A549 (cell line): ENCODE measurements around the gene P2RX4. TPM values are rescaled to one million over a fixed set of nuclear protein-coding genes. Genes with fewer than 3 reads are reported as not detected.
"Not testable (repeated sequence)": the region's sequence is repeated elsewhere in the genome, so short reads cannot be mapped to it uniquely, and the experiment has no call there.

ENCODE experiments used
- ATAC-seq, 2 experiments: fragments of 200-7000 bp in 1 of 2; fragments of >200 bp in 1 of 2; cut with Nextera tagmentation in 1 of 2; cut with Tn5 transposase in 1 of 2; 3 replicates each; pipeline versions ENCODE4 v1.8.0 to v1.9.1; 2018 to 2020; ENCODE audit warnings: mild to moderate bottlenecking in 1 of 2, moderate library complexity in 1 of 2
- CTCF ChIA-PET: fragments of 300-600 bp; sonication (Branson Sonifier 250); formaldehyde crosslinking; extraction: SDS; loops from one replicate; lab custom pipeline; 2021; ENCODE audit warnings: antibody characterized with exemption, inconsistent platforms; lab: Yijun Ruan, JAX
- POLR2A ChIA-PET: fragments of 350-600 bp; formaldehyde crosslinking; extraction: SDS; loops from one replicate; lab custom pipeline; 2021; ENCODE audit warnings: antibody characterized with exemption, inconsistent platforms; lab: Yijun Ruan, JAX
- DNase-seq, 2 experiments: peaks; one replicate each; pipeline versions ENCODE4 v3.0.0 to v3.0.0-alpha.2; 2011 to 2016; ENCODE audit warnings: low read depth in 1 of 2, low spot score in 1 of 2
- FAIRE-seq: peaks from 2 replicates; lab custom pipeline; 2011; peaks lifted over from hg19 to GRCh38; lab: Jason Lieb, UNC
- H3K27ac ChIP-seq, 2 experiments: fragments of >200 bp; sonication (Bioruptor Twin); formaldehyde crosslinking; 3 replicates each; pipeline ENCODE4 v1.5.1; 2016 to 2017
- H3K4me1 ChIP-seq: fragments of >200 bp; sonication (Bioruptor Twin); formaldehyde crosslinking; 3 replicates; pipeline ENCODE4 v1.6.1; 2016
- H3K4me2 ChIP-seq: fragments of >200 bp; sonication (Bioruptor Twin); formaldehyde crosslinking; 3 replicates; pipeline ENCODE4 v1.6.1; 2016
- H3K4me3 ChIP-seq: fragments of >200 bp; sonication (Bioruptor Twin); formaldehyde crosslinking; 3 replicates; pipeline ENCODE4 v1.5.1; 2016
- H3K9me3 ChIP-seq: fragments of >200 bp; sonication (Bioruptor Twin); formaldehyde crosslinking; 3 replicates; pipeline ENCODE4 v1.6.1; 2016
- CBX8 ChIP-seq: fragments of 200-600 bp; sonication (generic); IDR thresholded peaks from 2 replicates; pipeline ENCODE4 v1.6.1; 2016
- CHD2 ChIP-seq: fragments of 150-350 bp; IDR thresholded peaks from 2 replicates; pipeline ENCODE4 v1.6.1; 2014; ENCODE audit warnings: low read length; ENCODE audit not compliant: partially characterized antibody
- CHD4 ChIP-seq: fragments of 200-600 bp; sonication (generic); IDR thresholded peaks from 2 replicates; pipeline ENCODE4 v1.6.1; 2016; ENCODE audit warnings: antibody characterized with exemption, mild to moderate bottlenecking, borderline replicate concordance
- EP300 ChIP-seq, 2 experiments: fragments of >200 bp; sonication (Bioruptor Twin); formaldehyde crosslinking; IDR thresholded peaks; 2 replicates in 1 of 2; 3 replicates in 1 of 2; pipeline ENCODE4 v1.6.1; 2016 to 2017
- FOXS1 ChIP-seq: fragments of 250-450 bp; sonication (Bioruptor Pico); IDR thresholded peaks from 2 replicates; pipeline ENCODE4 v1.5.0; 2020; ENCODE audit warnings: mild to moderate bottlenecking, moderate library complexity
- GATA3 ChIP-seq: IDR thresholded peaks from 2 replicates; pipeline ENCODE4 v1.6.1; 2012; ENCODE audit warnings: borderline replicate concordance
- HEYL ChIP-seq: fragments of 250-450 bp; sonication (Bioruptor Pico); IDR thresholded peaks from 2 replicates; pipeline ENCODE4 v1.8.0; 2021; ENCODE audit warnings: mild to moderate bottlenecking, moderate library complexity
- HOXB5 ChIP-seq: fragments of 250-450 bp; sonication (Bioruptor Pico); IDR thresholded peaks from 2 replicates; pipeline ENCODE4 v1.5.0; 2020; ENCODE audit warnings: mild to moderate bottlenecking, moderate library complexity
- JUNB ChIP-seq: fragments of >200 bp; sonication (Bioruptor Twin); formaldehyde crosslinking; IDR thresholded peaks from 2 replicates; pipeline ENCODE4 v1.6.1; 2016
- KDM5A ChIP-seq: fragments of 200-600 bp; sonication (generic); IDR thresholded peaks from 2 replicates; pipeline ENCODE4 v1.6.1; 2016; ENCODE audit warnings: antibody characterized with exemption, mild to moderate bottlenecking
- MAFK ChIP-seq: fragments of 450-650 bp; IDR thresholded peaks from 2 replicates; pipeline ENCODE4 v1.6.1; 2014; ENCODE audit not compliant: partially characterized antibody
- MAZ ChIP-seq: fragments of 150-350 bp; IDR thresholded peaks from 2 replicates; pipeline ENCODE4 v1.6.1; 2014; ENCODE audit warnings: antibody characterized with exemption, low read depth, low read length, borderline replicate concordance
- PHF8 ChIP-seq: fragments of 200-600 bp; sonication (generic); IDR thresholded peaks from 2 replicates; pipeline ENCODE4 v1.6.1; 2016; ENCODE audit warnings: low read depth, mild to moderate bottlenecking, antibody characterized with exemption, moderate library complexity, borderline replicate concordance
- POLR2AphosphoS2 ChIP-seq: conservative IDR thresholded peaks from 2 replicates; pipeline ENCODE4 v1.6.1; 2012; ENCODE audit warnings: low read length, improper control_type of control experiment, inconsistent platforms
- RFX5 ChIP-seq: fragments of 450-650 bp; IDR thresholded peaks from 2 replicates; pipeline ENCODE4 v1.7.1; 2014; ENCODE audit warnings: antibody characterized with exemption, mild to moderate bottlenecking, moderate library complexity
- SMC3 ChIP-seq: fragments of >200 bp; sonication (Bioruptor Twin); formaldehyde crosslinking; IDR thresholded peaks from 3 replicates; pipeline ENCODE4 v1.6.1; 2018; ENCODE audit warnings: inconsistent platforms
- TP53 ChIP-seq: fragments of 250-450 bp; sonication (Bioruptor Pico); IDR thresholded peaks from 2 replicates; pipeline ENCODE4 v1.5.0; 2021; ENCODE audit warnings: mild to moderate bottlenecking, moderate library complexity
- ZFP36 ChIP-seq: fragments of 450-650 bp; IDR thresholded peaks from 2 replicates; pipeline ENCODE4 v1.6.1; 2014; ENCODE audit warnings: borderline replicate concordance; ENCODE audit not compliant: partially characterized antibody
- ZSCAN20 ChIP-seq: fragments of 250-450 bp; sonication (Bioruptor Pico); IDR thresholded peaks from 2 replicates; pipeline ENCODE4 v1.8.0; 2022; ENCODE audit warnings: mild to moderate bottlenecking, moderate library complexity
- WGBS: methylation state at CpG from one replicate; pipeline ENCODE4 v1.1.6; 2017; ENCODE audit errors: missing lambda C conversion rate; 5-methylcytosine and 5-hydroxymethylcytosine counted together
- polyA plus RNA-seq, 4 experiments: library from polyadenylated mRNA; depleted of rRNA in 3 of 4; stranded (reverse); fragments of >200 nt; fragmentation: RNase III in 1 of 4; extraction: RNeasy Plus Mini Kit Qiagen cat#74134 plus additional on column Dnase treatment in 1 of 4; gene quantifications; 2 replicates in 3 of 4; 3 replicates in 1 of 4; pipeline ENCODE4 v1.2.3, GENCODE V29; 2011 to 2017
- TF ChIP-seq, protein P1 (sequence below): IDR thresholded peaks from 2 replicates; pipeline ENCODE4 v1.6.1; 2012
- TF ChIP-seq, protein P2 (sequence below): IDR thresholded peaks from 2 replicates; pipeline ENCODE4 v1.6.1; 2012; ENCODE audit warnings: low read depth, borderline replicate concordance
- TF ChIP-seq, protein P3 (sequence below): fragments of >200 bp; sonication (Bioruptor Twin); formaldehyde crosslinking; IDR thresholded peaks from 3 replicates; pipeline ENCODE4 v1.6.1; 2016

The P2RX4 gene
- polyA plus RNA-seq, 2 of the 4 experiments (the other 2 are of a cell fraction), result 16.0 to 27.5 TPM

- DNase-seq, result no peak
- no peaks in the 10 kb centered on the region for H3K9me3 ChIP-seq
- ATAC-seq, result peak in 1 of 2 experiments; percentile 29; a peak in 1 of 6 replicates
- H3K4me3 ChIP-seq, result no peak overlapping the region
- CTCF ChIA-PET, result interaction anchor here (0.8 kb wide), 1 partner anchor 38 kb away, joined by 3 read pairs; no protein-coding TSS in a partner anchor
- WGBS, result 55% methylated on average over 6 of the region's 6 CpGs
- no peak overlapping the region for H3K27ac ChIP-seq
- no peaks in the 10 kb centered on the region for H3K4me1 ChIP-seq
- TF ChIP-seq RFX5 (no peak), JUNB (no peak), MAFK (no peak), SMC3 (no peak), KDM5A (no peak), CHD4 (no peak), EP300 (IDR thresholded peaks at IDR 0.05) (no peak), FOXS1 (CRISPR knock-in tag) (no peak), CHD2 (no peak), TP53 (CRISPR knock-in tag) (no peak)
- TF ChIP-seq, protein P1, sequence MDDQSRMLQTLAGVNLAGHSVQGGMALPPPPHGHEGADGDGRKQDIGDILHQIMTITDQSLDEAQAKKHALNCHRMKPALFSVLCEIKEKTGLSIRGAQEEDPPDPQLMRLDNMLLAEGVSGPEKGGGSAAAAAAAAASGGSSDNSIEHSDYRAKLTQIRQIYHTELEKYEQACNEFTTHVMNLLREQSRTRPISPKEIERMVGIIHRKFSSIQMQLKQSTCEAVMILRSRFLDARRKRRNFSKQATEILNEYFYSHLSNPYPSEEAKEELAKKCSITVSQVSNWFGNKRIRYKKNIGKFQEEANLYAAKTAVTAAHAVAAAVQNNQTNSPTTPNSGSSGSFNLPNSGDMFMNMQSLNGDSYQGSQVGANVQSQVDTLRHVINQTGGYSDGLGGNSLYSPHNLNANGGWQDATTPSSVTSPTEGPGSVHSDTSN, result no peak
- TF ChIP-seq, protein P2, sequence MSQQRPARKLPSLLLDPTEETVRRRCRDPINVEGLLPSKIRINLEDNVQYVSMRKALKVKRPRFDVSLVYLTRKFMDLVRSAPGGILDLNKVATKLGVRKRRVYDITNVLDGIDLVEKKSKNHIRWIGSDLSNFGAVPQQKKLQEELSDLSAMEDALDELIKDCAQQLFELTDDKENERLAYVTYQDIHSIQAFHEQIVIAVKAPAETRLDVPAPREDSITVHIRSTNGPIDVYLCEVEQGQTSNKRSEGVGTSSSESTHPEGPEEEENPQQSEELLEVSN, result no peak
- POLR2A ChIA-PET, result no interaction called here
- no peak for FAIRE-seq
- no peak overlapping the region for H3K4me2 ChIP-seq
These were observed 13.0 kb upstream of the P2RX4 start for GRCh38 chr12:121196902-121197301.

GRCh38 chr12:121198949-121199348 lies 11.0 kb upstream of the P2RX4 start:
- H3K4me2 ChIP-seq, result no peak overlapping the region
- H3K9me3 ChIP-seq, result no peaks in the 10 kb centered on the region
- ChIA-PET CTCF (no interaction called here), POLR2A (no interaction called here)
- H3K27ac ChIP-seq, result no peak overlapping the region
- ATAC-seq (peak in 1 of 2 experiments; percentile 52; a peak in 3 of 6 replicates), DNase-seq (no peak), FAIRE-seq (no peak)
- H3K4me3 ChIP-seq, result no peak overlapping the region
- TF ChIP-seq GATA3 (no peak), POLR2AphosphoS2 (no peak), ZFP36 (no peak), ZSCAN20 (CRISPR knock-in tag) (no peak), KDM5A (no peak), SMC3 (no peak), MAFK (no peak), CBX8 (no peak), CHD4 (no peak), HOXB5 (no peak), HEYL (no peak), RFX5 (no peak), MAZ (no peak), PHF8 (no peak)
- TF ChIP-seq, protein P3, sequence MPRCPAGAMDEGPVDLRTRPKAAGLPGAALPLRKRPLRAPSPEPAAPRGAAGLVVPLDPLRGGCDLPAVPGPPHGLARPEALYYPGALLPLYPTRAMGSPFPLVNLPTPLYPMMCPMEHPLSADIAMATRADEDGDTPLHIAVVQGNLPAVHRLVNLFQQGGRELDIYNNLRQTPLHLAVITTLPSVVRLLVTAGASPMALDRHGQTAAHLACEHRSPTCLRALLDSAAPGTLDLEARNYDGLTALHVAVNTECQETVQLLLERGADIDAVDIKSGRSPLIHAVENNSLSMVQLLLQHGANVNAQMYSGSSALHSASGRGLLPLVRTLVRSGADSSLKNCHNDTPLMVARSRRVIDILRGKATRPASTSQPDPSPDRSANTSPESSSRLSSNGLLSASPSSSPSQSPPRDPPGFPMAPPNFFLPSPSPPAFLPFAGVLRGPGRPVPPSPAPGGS, result no peak
- 33% methylated on average over 7 of the region's 7 CpGs for WGBS
- no peaks in the 10 kb centered on the region for H3K4me1 ChIP-seq

DNA sequence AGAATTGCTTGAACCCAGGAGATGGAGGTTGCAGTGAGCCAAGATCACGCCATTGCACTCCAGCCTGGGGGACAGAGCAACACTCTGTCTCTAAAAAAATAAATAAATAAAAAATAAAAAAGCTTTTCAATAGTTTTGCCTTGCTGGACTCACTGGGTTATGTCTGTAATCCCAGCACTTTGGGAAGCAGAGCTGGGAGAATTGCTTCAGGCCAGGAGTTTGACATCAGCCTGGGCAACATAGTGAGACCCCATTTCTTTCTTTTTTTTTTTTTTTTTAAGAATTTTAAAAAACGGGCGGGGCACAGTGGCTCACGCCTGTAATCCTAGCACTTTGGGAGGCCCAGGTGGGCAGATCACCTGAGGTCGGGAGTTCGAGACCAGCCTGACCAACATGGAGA lies 8.8 kb upstream of the P2RX4 start:
- ATAC-seq, H3K27ac ChIP-seq, CTCF ChIA-PET, H3K4me2 ChIP-seq, H3K9me3 ChIP-seq, DNase-seq, POLR2A ChIA-PET, H3K4me1 ChIP-seq, H3K4me3 ChIP-seq, FAIRE-seq: not testable (repeated sequence)
- WGBS, result 75% methylated on average over 6 of the region's 6 CpGs
